ENCODE data around the gene CABLES1.

DNA sequence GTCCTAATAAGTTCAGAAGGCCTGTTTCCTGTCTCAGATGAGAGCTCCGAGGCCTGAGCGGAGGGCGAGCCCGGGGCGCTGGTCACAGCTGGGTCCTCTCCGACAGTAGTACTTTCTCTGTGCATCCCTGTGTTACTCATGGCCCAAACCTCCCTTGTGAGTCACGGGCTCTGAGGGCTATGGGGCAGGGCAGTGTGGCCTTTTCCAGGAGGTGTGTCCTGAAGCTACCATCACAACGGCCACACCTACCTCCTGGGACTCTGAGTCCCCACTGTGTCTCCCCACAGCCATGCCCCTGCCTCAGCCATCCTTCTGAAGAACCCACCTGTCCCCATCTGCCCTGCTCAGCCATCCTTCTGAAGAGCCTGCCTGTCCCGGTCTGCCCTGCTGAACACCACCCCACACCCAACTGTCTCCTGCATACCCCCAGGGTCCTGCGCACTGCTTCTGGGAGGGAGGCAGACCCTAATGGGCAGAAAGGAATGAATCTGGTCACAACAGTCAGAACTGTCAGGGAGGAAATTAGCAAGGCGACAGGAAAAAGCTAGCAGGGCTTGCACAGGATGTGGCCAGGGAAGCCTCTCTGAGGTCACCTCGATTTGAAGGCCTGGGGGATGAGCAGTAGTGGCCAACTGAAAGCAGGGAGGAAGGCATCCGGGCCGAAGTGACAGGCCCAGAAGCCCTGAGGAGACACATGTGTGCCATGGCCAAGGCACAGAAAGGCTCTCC, 172.4 kb downstream of the CABLES1 start:
- TF ChIP-seq, protein P1, sequence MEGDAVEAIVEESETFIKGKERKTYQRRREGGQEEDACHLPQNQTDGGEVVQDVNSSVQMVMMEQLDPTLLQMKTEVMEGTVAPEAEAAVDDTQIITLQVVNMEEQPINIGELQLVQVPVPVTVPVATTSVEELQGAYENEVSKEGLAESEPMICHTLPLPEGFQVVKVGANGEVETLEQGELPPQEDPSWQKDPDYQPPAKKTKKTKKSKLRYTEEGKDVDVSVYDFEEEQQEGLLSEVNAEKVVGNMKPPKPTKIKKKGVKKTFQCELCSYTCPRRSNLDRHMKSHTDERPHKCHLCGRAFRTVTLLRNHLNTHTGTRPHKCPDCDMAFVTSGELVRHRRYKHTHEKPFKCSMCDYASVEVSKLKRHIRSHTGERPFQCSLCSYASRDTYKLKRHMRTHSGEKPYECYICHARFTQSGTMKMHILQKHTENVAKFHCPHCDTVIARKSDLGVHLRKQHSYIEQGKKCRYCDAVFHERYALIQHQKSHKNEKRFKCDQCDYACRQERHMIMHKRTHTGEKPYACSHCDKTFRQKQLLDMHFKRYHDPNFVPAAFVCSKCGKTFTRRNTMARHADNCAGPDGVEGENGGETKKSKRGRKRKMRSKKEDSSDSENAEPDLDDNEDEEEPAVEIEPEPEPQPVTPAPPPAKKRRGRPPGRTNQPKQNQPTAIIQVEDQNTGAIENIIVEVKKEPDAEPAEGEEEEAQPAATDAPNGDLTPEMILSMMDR (IDR thresholded peaks at IDR 0.05), result no peak
- TF ChIP-seq POLR2A (IDR thresholded peaks at IDR 0.05) (no peak), POLR2AphosphoS5 (IDR thresholded peaks at IDR 0.05; ENCODE audit: insufficient read depth in 1 of 2, low read depth in 1 of 2) (no peak)

All from vagina (tissue), 2 donors.